Ovary (tissue), 9 donors: ENCODE results near the gene ADCY1. TPM values are rescaled to one million over a fixed set of nuclear protein-coding genes. Genes with fewer than 3 reads are reported as not detected.

ENCODE experiments used
- DNase-seq, 5 donors: peaks; one replicate each; pipeline ENCODE4 v3.0.0-alpha.2; 2019 to 2020
- H3K27ac ChIP-seq, 2 donors: fragments of 200-600 bp; one replicate each; pipeline versions ENCODE4 v1.5.1 to v1.8.0; 2019 to 2022
- H3K27me3 ChIP-seq: fragments of 200-600 bp; one replicate; pipeline ENCODE4 v1.8.0; 2022
- H3K36me3 ChIP-seq: fragments of 200-600 bp; sonication (generic); one replicate; pipeline ENCODE4 v1.5.1; 2019
- H3K4me1 ChIP-seq: one replicate; pipeline ENCODE4 v1.8.1; 2013; ENCODE audit warnings: mild to moderate bottlenecking, moderate library complexity; ENCODE audit not compliant: insufficient read depth
- H3K4me3 ChIP-seq: fragments of 200-600 bp; sonication (generic); one replicate; pipeline ENCODE4 v1.5.1; 2017
- H3K9me3 ChIP-seq, 2 donors: fragments of 200-600 bp in 1 of 2; sonication (generic) in 1 of 2; one replicate each; pipeline versions ENCODE4 v1.5.1 to v1.8.1; 2013 to 2019; ENCODE audit warnings: mild to moderate bottlenecking in 1 of 2, moderate library complexity in 1 of 2
- EP300 ChIP-seq: sonication (generic); formaldehyde crosslinking; IDR thresholded peaks from one replicate; pipeline ENCODE4 v1.6.1; 2017; ENCODE audit warnings: antibody characterized with exemption
- POLR2A ChIP-seq: fragments of 450-650 bp; IDR thresholded peaks from one replicate; pipeline ENCODE4 v1.6.1; 2017; ENCODE audit warnings: antibody characterized with exemption, mild to moderate bottlenecking, moderate library complexity
- WGBS, 3 donors: extraction: QIAGEN DNeasy Blood & Tissue Kit in 1 of 3; methylation state at CpG; one replicate each; pipeline versions ENCODE4 v1.1.5 to v1.1.7; 2013 to 2017; 5-methylcytosine and 5-hydroxymethylcytosine counted together
- intact Hi-C, 4 donors: fragments of 100-400 bp; cut with DNase I; formaldehyde crosslinking; loops; one replicate each; pipeline versions ENCODE4 v1.11.0 to v1.15.1; 2022 to 2023
- polyA plus RNA-seq, 2 donors: library from polyadenylated mRNA; stranded (reverse); fragments of 200-250 nt in 1 of 2; fragments of 350-450 nt in 1 of 2; fragmentation: Illumina TruSeq in 1 of 2; extraction: RNeasy Lipid Tissue Mini Kit (QIAGEN cat#74804) in 1 of 2; gene quantifications; one replicate each; pipeline ENCODE4 v1.2.3, GENCODE V29; 2013 to 2014
- total RNA-seq, 7 donors: library from RNA; depleted of rRNA in 2 of 7; stranded (reverse); fragments of >200 nt in 2 of 7; fragmentation: NEBNext Ultra II Directional in 3 of 7; extraction: Animal tissue kit (Norgen Biotek cat#: 25700) in 3 of 7; gene quantifications; one replicate each; pipeline versions ENCODE4 v1.1.0 to v1.2.4, GENCODE V29; 2016 to 2023
- TF ChIP-seq, protein P1 (sequence below), 3 donors: fragments of 450-650 bp in 2 of 3; fragments of 200-600 bp in 1 of 3; IDR thresholded peaks; one replicate each; pipeline versions ENCODE4 v1.5.1 to v1.8.0; 2016 to 2022; ENCODE audit warnings: antibody characterized with exemption in 3 of 3, mild to moderate bottlenecking in 1 of 3
- donor health status: DM: no; HTN: no; CAD: no; lungs with moderate emphysema.
- donor health status: DM: no; HTN: no; CAD: no.
- donor health status: Bipolar disorder and iron deficiency.
- donor health status: DM: yes; HTN: yes; CAD: no.
- donor health status: DM: no; HTN: no; CAD: no.
- donor health status: DM: yes; HTN: yes; CAD: no.

ADCY1 gene
- total and polyA plus RNA-seq, 9 donors: 0.40 to 3.7 (median 1.7) TPM

GRCh38 chr7:45647967-45648670, 74.0 kb downstream of the ADCY1 start:
- intact Hi-C loops: no loop called here
- TF ChIP-seq, protein P1, sequence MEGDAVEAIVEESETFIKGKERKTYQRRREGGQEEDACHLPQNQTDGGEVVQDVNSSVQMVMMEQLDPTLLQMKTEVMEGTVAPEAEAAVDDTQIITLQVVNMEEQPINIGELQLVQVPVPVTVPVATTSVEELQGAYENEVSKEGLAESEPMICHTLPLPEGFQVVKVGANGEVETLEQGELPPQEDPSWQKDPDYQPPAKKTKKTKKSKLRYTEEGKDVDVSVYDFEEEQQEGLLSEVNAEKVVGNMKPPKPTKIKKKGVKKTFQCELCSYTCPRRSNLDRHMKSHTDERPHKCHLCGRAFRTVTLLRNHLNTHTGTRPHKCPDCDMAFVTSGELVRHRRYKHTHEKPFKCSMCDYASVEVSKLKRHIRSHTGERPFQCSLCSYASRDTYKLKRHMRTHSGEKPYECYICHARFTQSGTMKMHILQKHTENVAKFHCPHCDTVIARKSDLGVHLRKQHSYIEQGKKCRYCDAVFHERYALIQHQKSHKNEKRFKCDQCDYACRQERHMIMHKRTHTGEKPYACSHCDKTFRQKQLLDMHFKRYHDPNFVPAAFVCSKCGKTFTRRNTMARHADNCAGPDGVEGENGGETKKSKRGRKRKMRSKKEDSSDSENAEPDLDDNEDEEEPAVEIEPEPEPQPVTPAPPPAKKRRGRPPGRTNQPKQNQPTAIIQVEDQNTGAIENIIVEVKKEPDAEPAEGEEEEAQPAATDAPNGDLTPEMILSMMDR (IDR thresholded peaks at IDR 0.05): no peak
- 85 to 86% (median 86%) methylated on average over 13 of the region's 13 CpGs for WGBS, 3 donors
- no peaks in the 10 kb centered on the region for H3K4me1 ChIP-seq
- no peaks in the 10 kb centered on the region for H3K36me3 ChIP-seq
- no peaks in the 10 kb centered on the region for H3K9me3 ChIP-seq
- DNase-seq: no peak
- no peaks in the 10 kb centered on the region for H3K27me3 ChIP-seq
- H3K27ac ChIP-seq: no peak overlapping the region
- no peak overlapping the region for H3K4me3 ChIP-seq

DNA sequence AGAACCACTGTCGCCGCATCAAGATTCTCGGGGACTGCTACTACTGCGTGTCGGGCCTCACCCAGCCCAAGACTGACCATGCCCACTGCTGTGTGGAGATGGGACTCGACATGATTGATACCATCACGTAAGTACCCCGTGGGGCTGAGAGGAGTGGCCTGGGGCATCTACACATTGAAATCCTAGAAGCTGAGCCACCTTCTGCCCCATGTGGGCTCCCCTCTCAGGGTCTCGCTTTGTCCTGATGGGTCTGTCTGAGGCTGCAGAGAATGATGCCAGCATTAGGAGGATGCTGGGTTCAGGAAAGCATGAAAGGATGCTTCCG, 74.5 kb downstream of the ADCY1 start:
- Histone ChIP-seq H3K36me3 (no peaks in the 10 kb centered on the region), H3K9me3 (no peaks in the 10 kb centered on the region), H3K27ac (no peak overlapping the region), H3K27me3 (no peaks in the 10 kb centered on the region), H3K4me3 (no peak overlapping the region), H3K4me1 (no peaks in the 10 kb centered on the region)
- WGBS, 3 donors: 89 to 97% (median 93%) methylated on average over 10 of the region's 10 CpGs
- TF ChIP-seq POLR2A: no peak
- DNase-seq: no peak
- intact Hi-C loops: no loop called here

DNA sequence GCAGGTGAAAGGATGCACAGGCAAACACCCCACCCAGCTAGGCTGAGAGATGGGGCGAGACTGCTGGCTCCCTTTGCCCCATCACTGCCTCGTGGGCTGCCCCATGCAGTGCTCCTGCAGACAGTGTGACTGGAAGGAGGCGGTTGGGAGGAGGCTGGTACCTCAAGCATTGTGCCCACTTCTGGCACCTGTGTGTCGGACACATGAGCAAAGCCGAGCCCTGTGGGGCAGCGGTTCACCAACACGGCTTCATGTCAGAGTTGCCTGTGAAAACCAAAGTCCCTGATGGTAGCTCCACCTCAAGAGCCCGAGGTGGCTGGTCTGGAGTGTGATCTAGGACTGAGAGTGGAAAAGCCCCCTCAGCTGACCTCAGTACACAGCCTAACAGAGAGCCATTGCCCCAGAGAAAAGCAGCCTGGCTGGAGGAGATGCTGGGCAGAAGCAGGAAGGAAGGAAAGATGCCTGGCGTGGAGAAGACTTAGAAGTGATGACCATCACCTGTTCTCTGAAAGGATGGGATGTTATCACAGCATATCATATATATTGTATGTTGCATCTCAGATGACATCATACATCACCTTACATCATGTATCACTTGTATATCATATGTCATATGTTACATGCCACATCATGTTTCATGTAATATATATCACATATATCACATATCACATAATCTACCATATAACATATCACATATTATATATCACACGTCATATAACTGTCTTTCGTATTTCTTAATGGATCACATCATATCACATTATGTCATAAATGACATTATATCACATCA, 75.6 kb downstream of the ADCY1 start:
- intact Hi-C loops: no loop called here
- Histone ChIP-seq H3K36me3 (no peaks in the 10 kb centered on the region), H3K4me1 (no peaks in the 10 kb centered on the region), H3K27me3 (no peaks in the 10 kb centered on the region), H3K4me3 (no peak overlapping the region), H3K27ac (no peak overlapping the region), H3K9me3 (no peaks in the 10 kb centered on the region)
- WGBS, 3 donors: 88 to 94% (median 91%) methylated on average over 11 of the region's 11 CpGs
- TF ChIP-seq, protein P1 (IDR thresholded peaks at IDR 0.05): no peak
- TF ChIP-seq POLR2A: no peak
- TF ChIP-seq EP300: no peak
- no peak for DNase-seq

DNA sequence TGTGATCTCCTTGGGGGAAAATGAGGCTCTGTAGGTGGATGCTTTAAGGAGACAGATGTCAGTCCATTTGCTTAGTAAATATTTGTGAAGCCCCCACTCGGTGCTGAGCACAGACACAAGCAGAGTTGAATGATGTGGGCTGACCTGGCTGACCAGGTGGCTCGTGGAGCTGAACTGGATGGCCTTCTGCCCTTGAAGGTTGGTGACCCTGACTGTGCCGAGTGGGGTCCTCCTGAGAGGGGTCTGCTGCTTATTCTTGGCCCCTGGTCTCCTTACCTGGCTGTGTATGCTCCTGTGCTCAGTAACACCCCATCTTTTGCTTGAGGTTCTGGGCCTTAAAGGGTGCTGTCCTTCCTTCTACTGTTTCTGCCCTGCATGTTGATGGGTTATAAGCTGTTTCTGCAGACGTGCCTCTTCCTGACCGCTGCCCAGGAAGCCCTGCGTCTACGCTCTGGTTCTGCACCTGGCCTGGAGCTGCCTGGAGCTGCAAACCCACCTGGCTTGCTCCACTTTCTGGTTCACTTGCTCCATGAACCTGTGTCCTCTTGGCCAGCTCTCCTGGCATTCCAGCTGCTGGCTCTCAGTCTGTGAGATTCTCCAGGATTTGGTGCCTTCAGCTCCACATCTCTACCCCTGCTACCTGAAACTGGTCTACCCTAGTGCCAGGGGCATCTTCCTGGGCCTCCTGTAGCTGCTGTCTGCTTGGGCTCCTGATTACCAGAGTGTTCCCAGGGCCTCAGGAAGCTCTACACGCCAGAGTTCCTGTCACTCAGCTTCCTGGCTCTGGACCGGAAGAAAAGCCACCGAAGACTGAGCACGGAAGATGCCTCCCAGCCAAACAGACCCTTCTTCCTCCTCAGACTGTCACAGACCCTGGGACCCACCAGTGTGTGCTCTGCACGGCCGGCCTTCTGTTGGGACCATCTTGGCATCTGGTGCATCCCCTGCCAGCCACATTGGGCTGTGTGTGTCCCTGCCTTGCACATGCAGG, 76.5 kb downstream of the ADCY1 start:
- Histone ChIP-seq H3K27ac (no peak overlapping the region), H3K36me3 (no peaks in the 10 kb centered on the region), H3K9me3 (no peaks in the 10 kb centered on the region), H3K27me3 (no peaks in the 10 kb centered on the region), H3K4me1 (no peaks in the 10 kb centered on the region), H3K4me3 (no peak overlapping the region)
- TF ChIP-seq, protein P1 (IDR thresholded peaks at IDR 0.05): no peak
- TF ChIP-seq EP300 (no peak), POLR2A (no peak)
- no peak for DNase-seq
- intact Hi-C loops: no loop called here
- WGBS, 3 donors: 75 to 78% (median 76%) methylated on average over 13 of the region's 13 CpGs
